Dedifferentiated amniotic fluid mesenchymal stem cell (primary cell): ENCODE data around the gene MAP3K6.

Experiments used
- DNase-seq: peaks from one replicate; pipeline ENCODE4 v3.0.0-alpha.2; 2016; ENCODE audit errors: extremely low spot score

Gene MAP3K6

GRCh38 chr1:27355683-27356082 lies 11.1 kb downstream of the MAP3K6 start:
- no peak for DNase-seq

- no peak for DNase-seq
Measured at GRCh38 chr1:27353629-27354028, 13.1 kb downstream of the MAP3K6 start.

- DNase-seq = no peak
Measured at GRCh38 chr1:27353166-27353565, 13.6 kb downstream of the MAP3K6 start.

- no peak for DNase-seq
Measured at GRCh38 chr1:27351541-27352107, 15.1 kb downstream of the MAP3K6 start.

GRCh38 chr1:27350663-27351540 lies 15.9 kb downstream of the MAP3K6 start:
- no peak for DNase-seq

GRCh38 chr1:27349784-27350662 lies 16.7 kb downstream of the MAP3K6 start:
- no peak for DNase-seq

- no peak for DNase-seq
Measured at GRCh38 chr1:27348861-27349783, 17.6 kb downstream of the MAP3K6 start.

GRCh38 chr1:27346991-27347624 lies 19.7 kb downstream of the MAP3K6 start:
- DNase-seq = no peak

GRCh38 chr1:27346357-27346756 lies 20.4 kb downstream of the MAP3K6 start:
- DNase-seq = no peak

GRCh38 chr1:27345272-27345671 lies 21.5 kb downstream of the MAP3K6 start:
- no peak for DNase-seq

GRCh38 chr1:27343639-27344025 lies 23.1 kb downstream of the MAP3K6 start:
- DNase-seq = no peak

GRCh38 chr1:27342778-27343638 lies 23.8 kb downstream of the MAP3K6 start:
- no peak for DNase-seq

- DNase-seq = no peak
Measured at GRCh38 chr1:27342391-27342777, 24.4 kb downstream of the MAP3K6 start.

- DNase-seq = no peak
Measured at GRCh38 chr1:27341525-27342252, 25.1 kb downstream of the MAP3K6 start, which contains the start of gene SYTL1. Gene SYTL1, plus strand, starts transcription at chr1:27342022. Its CDS starts 3,313 bp downstream, at chr1:27345335.

- DNase-seq = no peak
Measured at GRCh38 chr1:27339213-27339612, 27.5 kb downstream of the MAP3K6 start.

GRCh38 chr1:27338751-27339150 lies 28.0 kb downstream of the MAP3K6 start:
- no peak for DNase-seq

GRCh38 chr1:27336756-27337155 lies 30.0 kb downstream of the MAP3K6 start:
- no peak for DNase-seq

GRCh38 chr1:27335506-27336422 lies 31.0 kb downstream of the MAP3K6 start:
- no peak for DNase-seq
